IPS-20b (cell line): ENCODE results near the gene HDDC3.
"Not testable (repeated sequence)": the region's sequence is repeated elsewhere in the genome, so short reads cannot be mapped to it uniquely, and the experiment has no call there.

ENCODE experiments used
- H3K27ac ChIP-seq: one replicate; pipeline ENCODE4 v1.5.1; 2013; ENCODE audit warnings: low read length
- H3K27me3 ChIP-seq: 2 replicates; pipeline ENCODE4 v1.6.1; 2013; ENCODE audit warnings: mild to moderate bottlenecking, low read length, inconsistent platforms; ENCODE audit not compliant: insufficient read depth
- H3K36me3 ChIP-seq: 2 replicates; pipeline ENCODE4 v1.6.1; 2013; ENCODE audit warnings: low read depth, mild to moderate bottlenecking, inconsistent platforms, low read length, moderate library complexity; ENCODE audit not compliant: insufficient read depth
- H3K4me1 ChIP-seq: 2 replicates; pipeline ENCODE4 v1.6.1; 2013; ENCODE audit warnings: mild to moderate bottlenecking, control low read depth, inconsistent platforms, low read length, moderate library complexity; ENCODE audit not compliant: insufficient read depth
- H3K4me3 ChIP-seq: 2 replicates; pipeline ENCODE4 v1.5.1; 2013; ENCODE audit warnings: mild to moderate bottlenecking, low read length, inconsistent platforms
- H3K9ac ChIP-seq: 2 replicates; pipeline ENCODE4 v1.6.1; 2013; ENCODE audit warnings: low read depth, mild to moderate bottlenecking, inconsistent platforms, low read length, moderate library complexity
- H3K9me3 ChIP-seq: 2 replicates; pipeline ENCODE4 v1.6.1; 2013; ENCODE audit warnings: mild to moderate bottlenecking, low read depth, low read length, inconsistent platforms; ENCODE audit not compliant: insufficient read depth

The HDDC3 gene

GRCh38 chr15:90904746-90905145 lies 27.6 kb downstream of the HDDC3 start:
- H3K27ac ChIP-seq = no peak overlapping the region
- no peak overlapping the region for H3K9ac ChIP-seq
- peaks cover 9% of the 10 kb centered on the region; the same call in 1 of the 2 replicates for H3K4me1 ChIP-seq
- H3K9me3 ChIP-seq = no peaks in the 10 kb centered on the region
- no peaks in the 10 kb centered on the region; the same call in 1 of the 2 replicates for H3K36me3 ChIP-seq
- H3K4me3 ChIP-seq = no peak overlapping the region
- peaks cover 30% of the 10 kb centered on the region for H3K27me3 ChIP-seq

GRCh38 chr15:90903733-90904536 lies 28.4 kb downstream of the HDDC3 start:
- peaks cover 30% of the 10 kb centered on the region for H3K27me3 ChIP-seq
- H3K9me3 ChIP-seq = no peaks in the 10 kb centered on the region
- H3K36me3 ChIP-seq = no peaks in the 10 kb centered on the region; the same call in 1 of the 2 replicates
- H3K9ac ChIP-seq = peak overlapping the region; percentile 64; the same call in 1 of the 2 replicates
- peak overlapping the region; percentile 82 for H3K4me3 ChIP-seq
- peaks cover 9% of the 10 kb centered on the region; the same call in 1 of the 2 replicates for H3K4me1 ChIP-seq
- H3K27ac ChIP-seq = no peak overlapping the region

GRCh38 chr15:90902840-90903732 lies 29.3 kb downstream of the HDDC3 start, which contains the start of gene MAN2A2:
TSS of gene MAN2A2 (plus strand) at chr15:90903302. CDS start at chr15:90904208, 906 bp downstream.
- Histone ChIP-seq H3K4me1 (peaks cover 9% of the 10 kb centered on the region; the same call in 1 of the 2 replicates), H3K27me3 (peaks cover 30% of the 10 kb centered on the region), H3K27ac (no peak within 1 kb of the TSS), H3K9ac (peak within 1 kb of the TSS; percentile 64; the same call in 1 of the 2 replicates), H3K36me3 (no peaks in the 10 kb centered on the region; the same call in 1 of the 2 replicates), H3K9me3 (no peaks in the 10 kb centered on the region), H3K4me3 (peak within 1 kb of the TSS; percentile 82)

- no peaks in the 10 kb centered on the region for H3K9me3 ChIP-seq
- peaks cover 9% of the 10 kb centered on the region; the same call in 1 of the 2 replicates for H3K4me1 ChIP-seq
- H3K9ac ChIP-seq = peak overlapping the region; percentile 59; the same call in 1 of the 2 replicates
- H3K36me3 ChIP-seq = no peaks in the 10 kb centered on the region
- peaks cover 30% of the 10 kb centered on the region for H3K27me3 ChIP-seq
- H3K4me3 ChIP-seq = peak overlapping the region; percentile 72
- no peak overlapping the region for H3K27ac ChIP-seq
Observed at GRCh38 chr15:90902040-90902839, 30.1 kb downstream of the HDDC3 start.

- Histone ChIP-seq H3K36me3 (no peaks in the 10 kb centered on the region), H3K27me3 (peaks cover 30% of the 10 kb centered on the region), H3K9me3 (no peaks in the 10 kb centered on the region), H3K27ac (no peak overlapping the region), H3K9ac (peak overlapping the region; percentile 59; the same call in 1 of the 2 replicates), H3K4me3 (peak overlapping the region; percentile 72; the same call in 1 of the 2 replicates), H3K4me1 (peaks cover 9% of the 10 kb centered on the region; the same call in 1 of the 2 replicates)
Observed at GRCh38 chr15:90901175-90902039, 30.9 kb downstream of the HDDC3 start.

- peaks cover 11% of the 10 kb centered on the region for H3K27me3 ChIP-seq
- H3K4me3 ChIP-seq, H3K27ac ChIP-seq, H3K4me1 ChIP-seq, H3K9ac ChIP-seq, H3K9me3 ChIP-seq, H3K36me3 ChIP-seq: not testable (repeated sequence)
Observed at GRCh38 chr15:90897131-90897655, 35.2 kb downstream of the HDDC3 start.

- Histone ChIP-seq H3K4me3 (no peak overlapping the region), H3K9ac (no peak overlapping the region), H3K4me1 (no peaks in the 10 kb centered on the region), H3K27me3 (no peaks in the 10 kb centered on the region; the same call in 1 of the 2 replicates), H3K9me3 (no peaks in the 10 kb centered on the region), H3K36me3 (peaks cover 6% of the 10 kb centered on the region; the same call in 1 of the 2 replicates), H3K27ac (no peak overlapping the region)
Observed at GRCh38 chr15:90895571-90896117, 36.7 kb downstream of the HDDC3 start.

- H3K9ac ChIP-seq = no peak overlapping the region
- H3K27ac ChIP-seq = no peak overlapping the region
- H3K36me3 ChIP-seq = peaks cover 6% of the 10 kb centered on the region; the same call in 1 of the 2 replicates
- H3K9me3 ChIP-seq = no peaks in the 10 kb centered on the region
- no peaks in the 10 kb centered on the region for H3K4me1 ChIP-seq
- no peak overlapping the region for H3K4me3 ChIP-seq
- H3K27me3 ChIP-seq = no peaks in the 10 kb centered on the region
Observed at GRCh38 chr15:90893175-90894090, 38.9 kb downstream of the HDDC3 start.

- Histone ChIP-seq H3K36me3 (peaks cover 6% of the 10 kb centered on the region; the same call in 1 of the 2 replicates), H3K9ac (no peak overlapping the region), H3K4me1 (no peaks in the 10 kb centered on the region), H3K4me3 (no peak overlapping the region), H3K27ac (no peak overlapping the region), H3K27me3 (no peaks in the 10 kb centered on the region), H3K9me3 (no peaks in the 10 kb centered on the region)
Observed at GRCh38 chr15:90892498-90893174, 39.7 kb downstream of the HDDC3 start.
